ENCODE results near the gene ACOT7. TPM values are rescaled to one million over a fixed set of nuclear protein-coding genes. Genes with fewer than 3 reads are reported as not detected.

The ACOT7 gene
- total RNA-seq, 1 donor from 2014 or later = 38.8 TPM

- Histone ChIP-seq H3K4me1 (peaks cover 36% of the 10 kb centered on the region), H3K27me3 (peaks cover 27% of the 10 kb centered on the region), H3K27ac (no peak overlapping the region), H3K36me3 (no peaks in the 10 kb centered on the region), H3K9me3 (no peaks in the 10 kb centered on the region), H3K4me3 (peak overlapping the region in 1 of 2 donors; percentile 1)
- intact Hi-C loops (cut with DNase I) = loop anchor here (5.0 to 10.0 kb wide), 2 partner anchors 190 to 193 kb away; no protein-coding TSS in a partner anchor
- no peak for DNase-seq (ENCODE audit: extremely low spot score in 2 of 2)
- TF ChIP-seq POLR2A (IDR thresholded peaks at IDR 0.05) (no peak), CTCF (IDR thresholded peaks at IDR 0.05) (no peak), POLR2AphosphoS5 (IDR thresholded peaks at IDR 0.05; ENCODE audit: insufficient read depth in 1 of 2, low read depth in 1 of 2) (no peak)
Observed at GRCh38 chr1:6241887-6242740, 151.5 kb downstream of the ACOT7 start.

DNA sequence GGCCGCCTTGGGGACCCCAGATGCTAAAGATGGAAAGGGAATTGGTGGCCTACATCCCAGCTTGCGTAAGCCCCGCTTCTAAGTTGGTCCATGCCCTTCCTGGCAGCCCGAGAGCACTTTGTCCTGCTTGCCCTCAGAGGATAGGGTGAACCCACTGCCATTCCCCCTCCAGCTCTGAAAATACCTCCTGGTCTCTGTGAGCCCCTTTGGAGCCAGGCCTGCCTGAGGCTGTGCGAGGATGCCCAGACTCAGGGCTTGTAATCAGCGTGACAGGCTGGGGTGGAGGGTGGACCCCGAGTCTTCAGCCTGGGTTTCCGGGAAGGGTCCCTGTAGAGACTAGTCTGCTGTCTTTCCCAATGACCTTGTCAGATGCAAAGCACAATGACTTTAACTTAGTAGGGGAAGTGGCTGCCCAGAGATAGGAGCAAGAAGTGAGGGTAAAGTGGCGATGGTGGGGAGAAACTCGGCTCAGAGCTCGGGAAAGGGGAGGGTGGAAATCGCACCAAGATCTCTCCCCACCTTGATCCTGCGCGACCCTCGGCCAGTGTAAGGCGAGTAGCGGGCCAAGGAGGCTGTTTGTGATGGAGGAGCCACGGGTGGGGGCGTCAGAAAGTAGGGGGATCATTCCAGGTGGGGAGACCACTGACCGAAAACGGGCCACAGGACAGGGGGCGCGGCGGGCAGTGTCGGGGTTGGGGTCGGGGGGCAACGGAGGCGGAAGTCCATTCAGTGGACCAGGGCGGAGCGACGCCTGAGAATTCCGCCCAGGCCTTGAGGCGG, 152.3 kb downstream of the ACOT7 start:
- H3K27me3 ChIP-seq = peaks cover 27% of the 10 kb centered on the region
- intact Hi-C loops (cut with DNase I) = loop anchor here (5.0 to 10.0 kb wide), 2 partner anchors 189 to 194 kb away; no protein-coding TSS in a partner anchor
- H3K4me3 ChIP-seq = peak overlapping the region in 1 of 2 donors; percentile 1

DNA sequence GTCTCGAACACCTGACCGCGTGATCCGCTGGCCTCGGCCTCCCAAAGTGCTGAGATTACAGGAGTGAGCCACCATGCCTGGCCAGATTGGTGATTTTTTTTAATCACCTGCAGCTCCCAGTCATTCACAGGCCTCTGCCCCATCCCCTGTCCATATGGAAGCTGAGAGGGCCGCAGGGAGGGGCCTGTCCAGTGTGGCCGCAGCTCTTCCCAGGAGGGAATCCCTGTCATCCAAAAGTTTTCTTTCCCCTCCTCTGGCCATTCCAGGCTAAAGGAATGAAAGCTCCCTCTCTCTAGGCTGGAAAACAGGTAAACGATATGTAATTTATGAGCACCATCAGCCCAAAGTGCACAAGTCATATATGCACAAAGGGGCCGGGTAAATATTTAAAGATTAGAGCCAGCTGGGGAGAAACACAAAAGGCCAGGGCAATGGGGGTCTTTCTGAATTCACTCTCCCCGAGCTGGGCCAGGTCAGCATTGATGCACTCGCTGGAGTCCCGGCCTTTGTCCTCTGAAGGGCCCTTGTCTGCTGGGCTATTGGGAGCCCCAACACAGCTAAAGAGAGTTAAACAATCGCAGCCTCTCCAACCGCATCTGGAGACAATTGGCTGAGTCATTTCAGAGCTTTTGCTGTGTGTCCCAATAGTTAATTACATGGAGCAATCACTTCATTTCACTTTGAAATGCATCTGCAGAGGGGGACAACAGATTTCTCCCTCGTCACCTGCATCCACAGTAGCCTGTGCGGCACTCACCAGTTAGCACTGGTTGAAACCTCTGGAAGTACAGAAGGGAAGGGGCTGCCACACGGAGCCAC, 153.4 kb downstream of the ACOT7 start:
- Histone ChIP-seq H3K27me3 (peaks cover 27% of the 10 kb centered on the region), H3K9me3 (no peaks in the 10 kb centered on the region), H3K36me3 (no peaks in the 10 kb centered on the region), H3K4me1 (peaks cover 18% of the 10 kb centered on the region), H3K4me3 (no peak overlapping the region), H3K27ac (no peak overlapping the region)
- TF ChIP-seq POLR2A (IDR thresholded peaks at IDR 0.05) = no peak
- no peak for TF ChIP-seq CTCF (IDR thresholded peaks at IDR 0.05)
- TF ChIP-seq POLR2AphosphoS5 (IDR thresholded peaks at IDR 0.05; ENCODE audit: insufficient read depth in 1 of 2, low read depth in 1 of 2) = no peak
- DNase-seq (ENCODE audit: extremely low spot score in 2 of 2) = no peak
- intact Hi-C loops (cut with DNase I) = loop anchor here (5.0 to 10.0 kb wide), 2 partner anchors 188 to 195 kb away; no protein-coding TSS in a partner anchor

More for the DNA sequence above, 152.3 kb downstream of the ACOT7 start:
- H3K4me1 ChIP-seq = peaks cover 28% of the 10 kb centered on the region
- TF ChIP-seq CTCF (IDR thresholded peaks at IDR 0.05) (no peak), POLR2A (IDR thresholded peaks at IDR 0.05) (no peak), POLR2AphosphoS5 (IDR thresholded peaks at IDR 0.05; ENCODE audit: insufficient read depth in 1 of 2, low read depth in 1 of 2) (no peak)
- no peak overlapping the region for H3K27ac ChIP-seq
- DNase-seq (ENCODE audit: extremely low spot score in 2 of 2) = no peak
- no peaks in the 10 kb centered on the region for H3K36me3 ChIP-seq
- H3K9me3 ChIP-seq = no peaks in the 10 kb centered on the region

GRCh38 chr1:6239213-6239752, 154.3 kb downstream of the ACOT7 start:
- H3K9me3 ChIP-seq = no peaks in the 10 kb centered on the region
- H3K27ac ChIP-seq = no peak overlapping the region
- no peaks in the 10 kb centered on the region for H3K36me3 ChIP-seq
- H3K4me1 ChIP-seq = peaks cover 23% of the 10 kb centered on the region
- intact Hi-C loops (cut with DNase I) = no loop called here
- H3K27me3 ChIP-seq = peaks cover 23% of the 10 kb centered on the region
- no peak for DNase-seq (ENCODE audit: extremely low spot score in 2 of 2)
- TF ChIP-seq CTCF (IDR thresholded peaks at IDR 0.05) (no peak), POLR2A (IDR thresholded peaks at IDR 0.05) (no peak), POLR2AphosphoS5 (IDR thresholded peaks at IDR 0.05; ENCODE audit: insufficient read depth in 1 of 2, low read depth in 1 of 2) (no peak)
- H3K4me3 ChIP-seq = no peak overlapping the region
